HEK293 (cell line): ENCODE measurements around the gene IQCE.

Experiments
- CTCF ChIA-PET: fragments of 350-600 bp; formaldehyde crosslinking; extraction: SDS; loops from one replicate; lab custom pipeline; 2021; ENCODE audit warnings: antibody characterized with exemption; lab: Yijun Ruan, JAX
- POLR2A ChIA-PET: fragments of 300-600 bp; formaldehyde crosslinking; extraction: SDS; loops from one replicate; lab custom pipeline; 2020; ENCODE audit warnings: antibody characterized with exemption, inconsistent platforms; lab: Yijun Ruan, JAX
- H3K27ac ChIP-seq: fragments of 200-500 bp; sonication (Bioruptor generic); 2 replicates; pipeline ENCODE4 v1.5.1; 2014; ENCODE audit warnings: low read depth, low read length, control low read depth, inconsistent platforms; ENCODE audit errors: extremely low read depth
- H3K36me3 ChIP-seq, 2 experiments: fragments of 200-500 bp in 1 of 2; sonication (Bioruptor generic) in 1 of 2; 1 replicate in 1 of 2; 2 replicates in 1 of 2; pipeline ENCODE4 v1.5.1; 2014 to 2017; ENCODE audit warnings: inconsistent platforms in 2 of 2, low read length in 2 of 2; ENCODE audit not compliant: control insufficient read depth in 2 of 2, insufficient read depth in 1 of 2
- H3K4me1 ChIP-seq: fragments of 200-500 bp; sonication (Bioruptor generic); 2 replicates; pipeline ENCODE4 v1.5.1; 2014; ENCODE audit warnings: mild to moderate bottlenecking, low read length, inconsistent platforms; ENCODE audit not compliant: control insufficient read depth, insufficient read depth
- H3K4me3 ChIP-seq: 2 replicates; pipeline ENCODE4 v1.5.1; 2011; ENCODE audit warnings: low read depth, mild to moderate bottlenecking, control low read depth, low read length, moderate library complexity
- H3K9me3 ChIP-seq: fragments of 200-500 bp; sonication (Bioruptor generic); 2 replicates; pipeline ENCODE4 v1.5.1; 2014; ENCODE audit warnings: low read depth, low read length, inconsistent platforms; ENCODE audit not compliant: control insufficient read depth, insufficient read depth
- IKZF3 ChIP-seq: fragments of 450-650 bp; IDR thresholded peaks from 2 replicates; pipeline ENCODE4 v1.5.0; 2018; ENCODE audit warnings: missing biosample characterization, mild to moderate bottlenecking, missing genetic modification characterization, moderate library complexity
- KLF16 ChIP-seq: fragments of 450-650 bp; formaldehyde crosslinking; IDR thresholded peaks from 2 replicates; pipeline ENCODE4 v1.5.1; 2017; ENCODE audit warnings: missing biosample characterization, missing genetic modification characterization
- KLF7 ChIP-seq: fragments of 450-650 bp; formaldehyde crosslinking; IDR thresholded peaks from 2 replicates; pipeline ENCODE4 v1.5.1; 2016; ENCODE audit warnings: missing biosample characterization, missing genetic modification characterization, borderline replicate concordance
- MEIS1 ChIP-seq: sonication (generic); formaldehyde crosslinking; IDR thresholded peaks from 2 replicates; pipeline ENCODE4 v1.8.1; 2022; ENCODE audit warnings: missing genetic modification reagents, mild to moderate bottlenecking, borderline replicate concordance
- OVOL3 ChIP-seq: fragments of 450-650 bp; formaldehyde crosslinking; IDR thresholded peaks from 2 replicates; pipeline ENCODE4 v1.5.1; 2016; ENCODE audit warnings: missing biosample characterization, missing genetic modification characterization
- SCRT1 ChIP-seq: fragments of 450-650 bp; formaldehyde crosslinking; IDR thresholded peaks from 2 replicates; pipeline ENCODE4 v1.5.1; 2016; ENCODE audit warnings: missing biosample characterization, missing genetic modification characterization, borderline replicate concordance
- ZBTB8A ChIP-seq: fragments of 450-650 bp; formaldehyde crosslinking; IDR thresholded peaks from 2 replicates; pipeline ENCODE4 v1.5.1; 2016; ENCODE audit warnings: missing biosample characterization, missing genetic modification characterization
- ZIC2 ChIP-seq: fragments of 450-650 bp; formaldehyde crosslinking; IDR thresholded peaks from 2 replicates; pipeline ENCODE4 v1.5.1; 2016; ENCODE audit warnings: missing biosample characterization, missing genetic modification characterization
- ZNF112 ChIP-seq: fragments of 450-650 bp; formaldehyde crosslinking; IDR thresholded peaks from 2 replicates; pipeline ENCODE4 v1.5.0; 2017; ENCODE audit warnings: missing biosample characterization, missing genetic modification characterization
- ZNF19 ChIP-seq: fragments of 450-650 bp; formaldehyde crosslinking; IDR thresholded peaks from 2 replicates; pipeline ENCODE4; 2016; ENCODE audit warnings: missing biosample characterization, missing genetic modification characterization, low read depth
- ZNF274 ChIP-seq, 2 experiments: fragments of 200-500 bp in 1 of 2; fragments of 450-650 bp in 1 of 2; sonication (Bioruptor generic) in 1 of 2; formaldehyde crosslinking in 1 of 2; IDR thresholded peaks; 2 replicates each; pipeline versions ENCODE4 v1.5.1 to v1.6.1; 2014 to 2016; ENCODE audit warnings: borderline replicate concordance in 1 of 2, inconsistent platforms in 1 of 2, low read length in 1 of 2, missing biosample characterization in 1 of 2, missing genetic modification characterization in 1 of 2
- ZNF350 ChIP-seq: fragments of 450-650 bp; formaldehyde crosslinking; IDR thresholded peaks from 2 replicates; pipeline ENCODE4 v1.5.0; 2017; ENCODE audit warnings: missing biosample characterization, mild to moderate bottlenecking, missing genetic modification characterization
- ZNF433 ChIP-seq: fragments of 450-650 bp; formaldehyde crosslinking; IDR thresholded peaks from 2 replicates; pipeline ENCODE4 v1.5.1; 2016; ENCODE audit warnings: missing biosample characterization, missing genetic modification characterization, low read depth
- ZNF510 ChIP-seq: fragments of 450-650 bp; formaldehyde crosslinking; IDR thresholded peaks from 2 replicates; pipeline ENCODE4 v1.5.1; 2018; ENCODE audit warnings: mild to moderate bottlenecking, missing genetic modification characterization, missing biosample characterization; ENCODE audit not compliant: insufficient replicate concordance
- ZNF624 ChIP-seq: fragments of 450-650 bp; formaldehyde crosslinking; IDR thresholded peaks from 2 replicates; pipeline ENCODE4 v1.5.1; 2017; ENCODE audit warnings: missing biosample characterization, missing genetic modification characterization
- ZNF626 ChIP-seq: fragments of 450-650 bp; sonication (Bioruptor Pico); formaldehyde crosslinking; IDR thresholded peaks from 2 replicates; pipeline ENCODE4 v1.5.1; 2018; ENCODE audit warnings: missing biosample characterization, missing genetic modification characterization, inconsistent platforms
- ZNF792 ChIP-seq: fragments of 450-650 bp; formaldehyde crosslinking; IDR thresholded peaks from 2 replicates; pipeline ENCODE4 v1.5.1; 2016; ENCODE audit warnings: missing biosample characterization, missing genetic modification characterization
- ZSCAN23 ChIP-seq: fragments of 450-650 bp; formaldehyde crosslinking; IDR thresholded peaks from 2 replicates; pipeline ENCODE4 v1.5.1; 2016; ENCODE audit warnings: missing biosample characterization, missing genetic modification characterization
- TF ChIP-seq, protein P1 (sequence below): fragments of 450-650 bp; formaldehyde crosslinking; IDR thresholded peaks from 2 replicates; pipeline ENCODE4; 2016; ENCODE audit warnings: missing biosample characterization, missing genetic modification characterization
- TF ChIP-seq, protein P2 (sequence below): fragments of 450-650 bp; formaldehyde crosslinking; IDR thresholded peaks from 2 replicates; pipeline ENCODE4 v1.5.1; 2017; ENCODE audit warnings: missing biosample characterization, missing genetic modification characterization
- TF ChIP-seq, protein P3 (sequence below): fragments of 450-650 bp; formaldehyde crosslinking; IDR thresholded peaks from 2 replicates; pipeline ENCODE4 v1.5.1; 2016; ENCODE audit warnings: missing biosample characterization, missing genetic modification characterization, low read depth
- TF ChIP-seq, protein P4 (sequence below): fragments of 450-650 bp; formaldehyde crosslinking; IDR thresholded peaks from 2 replicates; pipeline ENCODE4 v1.5.1; 2016; ENCODE audit warnings: missing biosample characterization, missing genetic modification characterization
- TF ChIP-seq, protein P5 (sequence below): fragments of 450-650 bp; formaldehyde crosslinking; IDR thresholded peaks from 2 replicates; pipeline ENCODE4 v1.5.1; 2016; ENCODE audit warnings: missing biosample characterization, missing genetic modification characterization

IQCE gene

DNA sequence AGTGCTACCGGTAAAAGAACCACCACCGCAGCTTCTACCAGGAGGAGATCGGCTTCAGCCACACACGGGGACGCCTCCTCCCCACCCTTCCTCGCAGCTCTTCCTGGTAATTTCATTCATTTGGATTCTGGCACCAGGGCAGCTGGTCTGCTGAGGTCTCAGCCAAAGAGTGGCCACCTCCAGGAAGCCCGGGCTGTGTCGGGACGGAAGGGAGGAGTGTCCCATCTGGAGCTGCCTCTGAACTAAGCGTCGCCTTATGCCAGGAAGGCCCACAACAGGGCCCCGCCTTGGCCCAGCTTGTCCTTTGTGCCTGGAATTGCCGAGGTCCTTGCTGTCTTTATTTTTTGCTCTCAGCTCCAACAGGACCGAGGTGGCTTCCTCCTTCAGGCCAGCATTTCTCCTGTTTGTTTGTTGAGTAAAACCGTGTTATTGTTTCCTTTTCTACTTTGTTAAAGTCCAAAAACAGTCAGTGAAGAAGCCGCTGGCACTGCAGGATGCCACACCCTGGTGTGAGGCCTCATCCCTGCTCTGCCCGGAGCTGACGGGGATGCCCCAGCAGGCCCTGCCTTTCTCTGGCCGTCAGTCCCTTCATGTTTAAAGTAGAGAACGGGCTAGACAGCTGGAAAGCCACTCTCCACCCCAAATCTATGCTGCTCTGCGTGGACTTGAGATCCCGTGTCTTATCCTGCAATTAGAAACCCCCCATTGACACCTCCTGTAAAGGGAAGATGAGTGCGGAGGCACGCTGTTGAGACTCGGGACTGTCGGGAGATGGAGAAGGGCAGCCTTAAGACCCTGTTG, 48.5 kb downstream of the IQCE start:
- TF ChIP-seq, protein P1, sequence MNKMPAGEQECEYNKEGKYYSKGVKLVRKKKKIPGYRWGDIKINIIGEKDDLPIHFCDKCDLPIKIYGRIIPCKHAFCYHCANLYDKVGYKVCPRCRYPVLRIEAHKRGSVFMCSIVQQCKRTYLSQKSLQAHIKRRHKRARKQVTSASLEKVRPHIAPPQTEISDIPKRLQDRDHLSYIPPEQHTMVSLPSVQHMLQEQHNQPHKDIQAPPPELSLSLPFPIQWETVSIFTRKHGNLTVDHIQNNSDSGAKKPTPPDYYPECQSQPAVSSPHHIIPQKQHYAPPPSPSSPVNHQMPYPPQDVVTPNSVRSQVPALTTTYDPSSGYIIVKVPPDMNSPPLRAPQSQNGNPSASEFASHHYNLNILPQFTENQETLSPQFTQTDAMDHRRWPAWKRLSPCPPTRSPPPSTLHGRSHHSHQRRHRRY (tag by site-specific recombination) = no peak
- TF ChIP-seq KLF16 (tag by site-specific recombination) (no peak), ZIC2 (tag by site-specific recombination) (peak; percentile 57), ZNF274 (IDR thresholded peaks at IDR 0.05; ENCODE audit: low read length) (no peak), ZNF274 (tag by site-specific recombination; IDR thresholded peaks at IDR 0.05; ENCODE audit: borderline replicate concordance) (no peak), ZNF350 (no peak), OVOL3 (no peak), IKZF3 (tag by site-specific recombination) (no peak)
- TF ChIP-seq, protein P2, sequence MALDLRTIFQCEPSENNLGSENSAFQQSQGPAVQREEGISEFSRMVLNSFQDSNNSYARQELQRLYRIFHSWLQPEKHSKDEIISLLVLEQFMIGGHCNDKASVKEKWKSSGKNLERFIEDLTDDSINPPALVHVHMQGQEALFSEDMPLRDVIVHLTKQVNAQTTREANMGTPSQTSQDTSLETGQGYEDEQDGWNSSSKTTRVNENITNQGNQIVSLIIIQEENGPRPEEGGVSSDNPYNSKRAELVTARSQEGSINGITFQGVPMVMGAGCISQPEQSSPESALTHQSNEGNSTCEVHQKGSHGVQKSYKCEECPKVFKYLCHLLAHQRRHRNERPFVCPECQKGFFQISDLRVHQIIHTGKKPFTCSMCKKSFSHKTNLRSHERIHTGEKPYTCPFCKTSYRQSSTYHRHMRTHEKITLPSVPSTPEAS (tag by site-specific recombination) = no peak
- TF ChIP-seq, protein P3, sequence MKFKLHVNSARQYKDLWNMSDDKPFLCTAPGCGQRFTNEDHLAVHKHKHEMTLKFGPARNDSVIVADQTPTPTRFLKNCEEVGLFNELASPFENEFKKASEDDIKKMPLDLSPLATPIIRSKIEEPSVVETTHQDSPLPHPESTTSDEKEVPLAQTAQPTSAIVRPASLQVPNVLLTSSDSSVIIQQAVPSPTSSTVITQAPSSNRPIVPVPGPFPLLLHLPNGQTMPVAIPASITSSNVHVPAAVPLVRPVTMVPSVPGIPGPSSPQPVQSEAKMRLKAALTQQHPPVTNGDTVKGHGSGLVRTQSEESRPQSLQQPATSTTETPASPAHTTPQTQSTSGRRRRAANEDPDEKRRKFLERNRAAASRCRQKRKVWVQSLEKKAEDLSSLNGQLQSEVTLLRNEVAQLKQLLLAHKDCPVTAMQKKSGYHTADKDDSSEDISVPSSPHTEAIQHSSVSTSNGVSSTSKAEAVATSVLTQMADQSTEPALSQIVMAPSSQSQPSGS = no peak

DNA sequence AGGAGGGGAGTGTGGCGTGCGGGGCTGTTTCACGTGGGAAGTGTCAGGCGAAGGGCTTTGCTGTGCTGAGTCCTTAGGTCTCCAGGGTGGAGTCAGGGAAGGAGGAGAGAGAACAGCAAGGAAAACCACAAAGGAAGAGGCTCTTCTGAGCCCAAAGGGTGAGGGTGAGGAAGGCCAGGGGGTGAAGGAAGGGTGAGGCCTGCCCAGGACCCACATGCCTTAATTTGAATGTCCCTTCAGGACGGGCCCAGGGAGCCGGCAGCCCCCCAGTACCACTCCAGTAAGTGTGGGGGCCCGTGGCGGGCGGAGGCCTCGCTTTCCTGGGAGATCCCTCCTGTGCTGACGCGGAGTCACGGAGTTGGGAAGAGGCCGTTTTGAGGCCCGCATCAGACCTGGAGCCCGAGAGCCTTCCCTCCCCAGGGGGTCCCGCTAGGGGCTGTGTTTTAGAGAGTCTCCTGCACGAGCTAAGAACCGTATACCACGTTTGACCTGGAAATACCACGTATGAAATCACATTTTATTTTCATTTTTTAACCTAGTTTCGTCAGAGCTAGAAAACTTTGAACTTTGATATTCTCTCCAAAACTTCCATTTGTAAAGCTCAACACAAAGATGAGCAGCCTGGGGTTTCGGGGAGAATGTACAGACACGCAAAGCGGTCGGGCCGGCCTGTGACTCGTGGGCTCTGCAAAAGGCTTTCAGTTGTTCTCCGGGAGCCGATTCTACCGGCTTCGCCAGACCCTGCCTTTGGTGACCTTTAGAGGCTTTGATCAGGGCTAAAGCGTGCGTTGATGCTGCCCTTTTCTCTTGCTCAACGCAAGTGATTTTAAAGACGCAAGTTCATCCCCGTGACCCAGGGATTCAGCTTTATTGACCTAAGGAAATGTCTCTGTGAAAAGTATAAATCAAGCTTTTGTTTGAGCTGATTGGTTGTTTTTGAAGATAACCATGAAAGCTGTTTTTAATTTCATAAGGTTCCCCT, 49.4 kb downstream of the IQCE start:
- H3K27ac ChIP-seq = no peak overlapping the region
- POLR2A ChIA-PET = no interaction called here
- H3K36me3 ChIP-seq = peaks cover 0 to 3% of the 10 kb centered on the region in 2 experiments; a peak in 1 of 3 replicates
- TF ChIP-seq ZNF510 (tag by site-specific recombination) (no peak), ZNF433 (tag by site-specific recombination) (no peak), ZNF624 (tag by site-specific recombination) (no peak), MEIS1 (CRISPR knock-in tag) (no peak), ZNF792 (tag by site-specific recombination) (no peak), ZSCAN23 (tag by site-specific recombination) (no peak), KLF7 (tag by site-specific recombination) (no peak), SCRT1 (tag by site-specific recombination) (no peak), ZNF112 (no peak), ZBTB8A (no peak), ZNF19 (tag by site-specific recombination) (no peak), ZNF626 (tag by site-specific recombination) (no peak)
- TF ChIP-seq, protein P4, sequence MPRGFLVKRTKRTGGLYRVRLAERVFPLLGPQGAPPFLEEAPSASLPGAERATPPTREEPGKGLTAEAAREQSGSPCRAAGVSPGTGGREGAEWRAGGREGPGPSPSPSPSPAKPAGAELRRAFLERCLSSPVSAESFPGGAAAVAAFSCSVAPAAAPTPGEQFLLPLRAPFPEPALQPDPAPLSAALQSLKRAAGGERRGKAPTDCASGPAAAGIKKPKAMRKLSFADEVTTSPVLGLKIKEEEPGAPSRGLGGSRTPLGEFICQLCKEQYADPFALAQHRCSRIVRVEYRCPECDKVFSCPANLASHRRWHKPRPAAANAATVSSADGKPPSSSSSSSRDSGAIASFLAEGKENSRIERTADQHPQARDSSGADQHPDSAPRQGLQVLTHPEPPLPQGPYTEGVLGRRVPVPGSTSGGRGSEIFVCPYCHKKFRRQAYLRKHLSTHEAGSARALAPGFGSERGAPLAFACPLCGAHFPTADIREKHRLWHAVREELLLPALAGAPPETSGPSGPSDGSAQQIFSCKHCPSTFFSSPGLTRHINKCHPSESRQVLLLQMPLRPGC (tag by site-specific recombination) = no peak
- TF ChIP-seq, protein P5, sequence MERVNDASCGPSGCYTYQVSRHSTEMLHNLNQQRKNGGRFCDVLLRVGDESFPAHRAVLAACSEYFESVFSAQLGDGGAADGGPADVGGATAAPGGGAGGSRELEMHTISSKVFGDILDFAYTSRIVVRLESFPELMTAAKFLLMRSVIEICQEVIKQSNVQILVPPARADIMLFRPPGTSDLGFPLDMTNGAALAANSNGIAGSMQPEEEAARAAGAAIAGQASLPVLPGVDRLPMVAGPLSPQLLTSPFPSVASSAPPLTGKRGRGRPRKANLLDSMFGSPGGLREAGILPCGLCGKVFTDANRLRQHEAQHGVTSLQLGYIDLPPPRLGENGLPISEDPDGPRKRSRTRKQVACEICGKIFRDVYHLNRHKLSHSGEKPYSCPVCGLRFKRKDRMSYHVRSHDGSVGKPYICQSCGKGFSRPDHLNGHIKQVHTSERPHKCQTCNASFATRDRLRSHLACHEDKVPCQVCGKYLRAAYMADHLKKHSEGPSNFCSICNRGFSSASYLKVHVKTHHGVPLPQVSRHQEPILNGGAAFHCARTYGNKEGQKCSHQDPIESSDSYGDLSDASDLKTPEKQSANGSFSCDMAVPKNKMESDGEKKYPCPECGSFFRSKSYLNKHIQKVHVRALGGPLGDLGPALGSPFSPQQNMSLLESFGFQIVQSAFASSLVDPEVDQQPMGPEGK = no peak
- TF ChIP-seq, protein P1 (tag by site-specific recombination) = no peak

More for the DNA sequence above, 48.5 kb downstream of the IQCE start:
- peaks cover 0 to 3% of the 10 kb centered on the region in 2 experiments; a peak in 1 of 3 replicates for H3K36me3 ChIP-seq
- no peak overlapping the region for H3K4me3 ChIP-seq
- no peaks in the 10 kb centered on the region for H3K4me1 ChIP-seq
- ChIA-PET POLR2A (no interaction called here), CTCF (no interaction called here)
- no peak overlapping the region for H3K27ac ChIP-seq
- no peaks in the 10 kb centered on the region for H3K9me3 ChIP-seq

More for the DNA sequence above, 49.4 kb downstream of the IQCE start:
- Histone ChIP-seq H3K4me1 (no peaks in the 10 kb centered on the region), H3K4me3 (no peak overlapping the region), H3K9me3 (no peaks in the 10 kb centered on the region)
- CTCF ChIA-PET = interaction anchor here (0.6 to 1.4 kb wide), 17 partner anchors 9 to 1240 kb away, joined by 3 to 7 read pairs (median 4); partner anchors contain the start of gene BRAT1
